D721Med (cell line): ENCODE data around the gene AGAP2.

ENCODE experiments used
- DNase-seq: peaks from one replicate; pipeline ENCODE4 v3.0.0; 2011; ENCODE audit warnings: low spot score; ENCODE audit not compliant: insufficient read length
- FAIRE-seq: peaks from 2 replicates; lab custom pipeline; 2011; peaks lifted over from hg19 to GRCh38; lab: Jason Lieb, UNC
- CTCF ChIP-seq: IDR thresholded peaks from 2 replicates; pipeline ENCODE4 v1.5.1; 2012; ENCODE audit warnings: mild to moderate bottlenecking, control low read depth; ENCODE audit not compliant: insufficient read depth; ENCODE audit errors: missing control alignments

Gene AGAP2

GRCh38 chr12:57712701-57713100, 25.8 kb downstream of the AGAP2 start:
- no peak for TF ChIP-seq CTCF
- FAIRE-seq: no peak
- DNase-seq: no peak

- no peak for TF ChIP-seq CTCF
- DNase-seq (no peak), FAIRE-seq (no peak)
These were observed 30.2 kb downstream of the AGAP2 start for GRCh38 chr12:57708296-57708695.

DNA sequence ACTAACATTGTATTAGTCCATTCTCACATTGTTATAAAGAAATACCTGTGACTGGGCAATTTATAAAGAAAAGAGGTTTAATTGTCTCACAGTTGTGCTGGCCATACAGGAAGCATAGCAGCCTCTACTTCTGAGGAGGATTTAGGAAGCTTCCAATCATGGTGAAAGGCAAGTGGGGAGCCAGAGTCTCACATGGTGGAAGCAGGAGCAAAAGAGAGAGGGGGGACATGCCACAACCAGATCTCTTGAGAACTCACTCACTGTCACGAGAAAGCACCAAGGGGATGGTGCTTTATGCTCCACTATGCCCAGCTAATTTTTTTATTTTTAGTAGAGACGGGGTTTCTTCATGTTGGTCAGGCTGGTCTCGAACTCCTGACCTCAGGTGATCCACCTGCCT, 31.3 kb downstream of the AGAP2 start:
- DNase-seq (no peak), FAIRE-seq (no peak)
- TF ChIP-seq CTCF: no peak

DNA sequence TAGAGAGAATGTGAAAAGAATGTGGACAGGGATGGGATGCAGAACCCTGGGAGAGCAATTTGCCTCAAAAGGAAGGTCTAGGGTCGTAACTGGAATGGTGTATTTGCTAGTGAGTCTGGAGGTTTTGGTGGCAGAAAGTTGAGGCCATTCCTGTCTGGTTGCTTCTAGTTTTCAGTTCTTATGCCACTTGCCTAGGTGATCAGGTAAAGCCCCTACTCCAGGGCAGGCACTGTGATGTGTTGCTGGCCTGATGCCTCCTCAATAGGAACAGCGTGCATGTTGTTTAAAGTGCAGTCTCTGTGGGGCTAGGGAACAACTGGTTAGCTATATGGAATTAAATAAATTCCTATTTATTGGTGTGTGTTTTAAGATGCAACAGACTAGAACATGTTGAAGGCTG, 38.2 kb downstream of the AGAP2 start:
- TF ChIP-seq CTCF: no peak
- FAIRE-seq (no peak), DNase-seq (no peak)

- DNase-seq (no peak), FAIRE-seq (no peak)
- no peak for TF ChIP-seq CTCF
These were observed 40.1 kb downstream of the AGAP2 start for GRCh38 chr12:57698414-57698813.

DNA sequence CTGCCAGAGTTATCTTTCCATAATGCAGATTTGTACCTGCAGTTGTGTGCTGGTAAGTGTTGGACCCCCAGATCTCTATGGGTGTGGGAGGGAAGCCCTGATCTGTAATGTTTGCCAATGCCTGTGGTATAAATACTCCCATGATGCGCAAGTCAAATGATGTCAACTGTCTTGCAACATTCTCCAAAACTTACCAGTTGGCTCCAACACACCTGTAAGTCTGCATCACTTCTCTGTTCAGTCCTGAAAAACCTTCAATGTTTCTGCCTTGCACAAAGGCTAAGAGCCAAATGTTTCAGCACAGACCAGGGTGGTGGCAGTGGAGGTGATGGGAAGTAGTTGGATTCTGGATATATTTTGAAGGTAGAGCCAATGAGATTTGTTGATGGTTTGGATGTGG, 41.5 kb downstream of the AGAP2 start:
- FAIRE-seq: no peak
- no peak for TF ChIP-seq CTCF
- DNase-seq: no peak

DNA sequence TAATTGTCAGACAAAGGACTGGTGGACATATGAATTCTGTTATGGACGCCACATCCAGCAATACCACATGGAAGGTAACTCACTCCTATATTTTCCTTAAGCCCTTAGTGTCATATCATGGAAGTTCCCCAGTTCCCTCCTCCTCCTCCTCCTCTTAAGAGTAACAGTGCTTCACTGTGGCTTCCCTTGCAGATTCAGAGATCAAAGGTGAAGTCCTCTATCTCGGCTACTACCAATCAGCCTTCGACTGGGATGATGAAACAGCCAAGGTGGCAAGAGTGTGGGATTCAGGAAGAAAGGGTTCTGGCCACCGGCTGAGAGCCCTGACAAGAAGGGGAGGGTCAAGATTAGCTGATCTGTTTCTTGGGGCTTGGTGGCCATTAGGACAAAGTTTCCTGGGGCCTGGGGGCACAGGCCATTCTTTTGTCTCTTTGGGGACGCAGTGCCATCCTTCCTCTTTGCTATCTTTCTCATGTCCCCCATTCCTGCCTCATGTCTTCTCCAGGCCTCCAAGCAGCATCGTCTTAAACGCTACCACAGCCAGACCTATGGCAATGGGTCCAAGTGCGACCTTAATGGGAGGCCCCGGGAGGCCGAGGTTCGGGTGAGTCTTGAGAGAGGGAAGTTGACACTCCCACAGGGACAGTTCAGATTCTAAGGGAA, 42.6 kb downstream of the AGAP2 start:
- FAIRE-seq (no peak), DNase-seq (no peak)
- TF ChIP-seq CTCF: no peak
